Kidney capillary endothelial cell (primary cell): ENCODE data around the gene TMEM203.
A peak's percentile ranks its signal among the peaks of the same experiment; 100 is the strongest.
"Not testable (repeated sequence)": the region's sequence is repeated elsewhere in the genome, so short reads cannot be mapped to it uniquely, and the experiment has no call there.

Experiments used
- DNase-seq: peaks from one replicate; pipeline ENCODE4 v3.0.0-alpha.2; 2018; ENCODE audit warnings: low spot score

The TMEM203 gene, protein sequence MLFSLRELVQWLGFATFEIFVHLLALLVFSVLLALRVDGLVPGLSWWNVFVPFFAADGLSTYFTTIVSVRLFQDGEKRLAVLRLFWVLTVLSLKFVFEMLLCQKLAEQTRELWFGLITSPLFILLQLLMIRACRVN

DNA sequence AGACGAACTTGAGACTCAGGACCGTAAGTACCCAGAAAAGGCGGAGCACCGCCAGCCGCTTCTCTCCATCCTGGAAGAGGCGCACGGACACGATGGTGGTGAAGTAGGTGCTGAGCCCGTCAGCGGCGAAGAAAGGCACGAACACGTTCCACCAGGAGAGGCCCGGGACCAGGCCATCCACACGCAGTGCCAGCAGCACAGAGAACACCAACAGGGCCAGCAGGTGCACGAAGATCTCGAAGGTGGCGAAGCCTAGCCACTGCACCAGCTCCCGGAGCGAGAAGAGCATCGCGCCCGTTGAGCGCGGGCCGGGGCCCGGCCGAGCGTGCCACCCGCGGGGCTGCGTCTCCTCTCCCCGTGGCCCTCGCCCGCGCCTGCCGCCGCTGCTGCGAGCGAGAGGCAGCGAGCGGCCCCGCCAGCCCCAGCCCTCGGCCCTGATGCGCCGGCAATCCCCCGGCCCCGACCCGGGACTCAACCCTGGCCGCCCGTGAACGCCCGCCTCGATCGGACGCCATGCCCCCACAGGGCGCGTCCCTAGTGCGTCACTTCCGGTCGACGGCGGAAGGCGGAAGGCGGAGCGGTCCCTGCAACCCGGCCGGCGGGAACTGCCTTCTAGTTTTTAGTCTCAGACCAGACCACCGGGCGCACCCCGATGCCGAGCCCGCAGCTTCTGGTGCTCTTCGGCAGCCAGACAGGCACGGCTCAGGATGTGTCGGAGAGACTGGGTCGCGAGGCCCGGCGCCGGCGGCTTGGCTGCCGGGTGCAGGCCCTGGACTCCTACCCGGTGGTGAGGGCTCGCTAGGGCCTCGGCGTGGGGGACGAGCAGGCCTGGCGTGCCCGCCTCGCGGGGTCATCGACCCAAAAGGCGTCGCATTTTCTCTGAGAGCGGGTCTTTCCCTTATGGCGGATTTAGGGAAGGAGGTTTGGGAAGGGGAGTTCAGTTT, at the start of gene TMEM203, which contains the start of gene NDOR1:
TSS of gene TMEM203 (minus strand) at position 523 of the 944 bp plus-strand sequence. CDS start at position 289, 234 bp downstream.
TSS of gene NDOR1 (plus strand) at position 575 of the 944 bp plus-strand sequence. CDS start at position 653, 78 bp downstream.
- DNase-seq, result peak; percentile 63

DNA sequence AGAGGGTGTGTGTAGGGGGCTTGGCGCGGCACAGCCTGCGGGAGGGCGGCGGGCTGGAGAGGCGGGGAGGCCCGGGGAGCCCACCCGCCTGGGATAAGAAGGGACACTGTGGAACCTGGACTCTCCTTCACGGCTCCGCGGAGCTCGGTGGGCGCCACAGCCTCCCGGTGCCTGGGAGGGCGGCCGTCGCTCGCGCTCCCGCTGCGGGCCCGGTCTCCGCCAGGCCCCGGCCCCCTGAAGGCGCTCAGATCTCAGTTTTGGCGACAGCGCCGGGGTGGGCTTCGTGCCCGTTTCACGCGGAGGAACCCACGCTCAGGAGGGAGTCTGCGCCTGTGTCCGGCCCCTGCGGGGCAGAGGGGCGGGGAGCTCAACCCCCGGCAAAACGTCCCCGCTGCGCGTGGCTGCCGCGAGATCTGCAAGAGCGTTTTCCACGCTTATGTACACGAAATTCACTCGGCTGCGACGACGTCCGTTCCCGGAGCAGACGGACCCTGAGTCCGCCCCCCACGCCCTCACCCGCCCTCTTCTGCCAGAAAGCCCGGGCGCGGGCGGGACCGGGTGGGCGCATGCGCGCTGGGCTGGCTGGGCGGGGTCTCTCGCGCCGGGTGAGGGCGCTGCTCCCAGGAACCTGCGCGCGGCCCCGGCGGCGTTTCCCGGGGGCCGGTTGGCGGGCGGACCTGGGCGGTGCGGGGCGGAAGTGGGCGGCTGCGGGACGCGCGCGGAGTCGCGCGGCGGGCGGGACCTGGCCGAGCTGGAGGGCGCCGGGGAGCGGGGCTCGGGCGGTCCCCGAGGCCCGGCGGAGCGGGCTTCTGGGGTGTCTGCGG, 49.4 kb upstream of the TMEM203 start, which contains the start of gene NELFB:
TSS of gene NELFB (plus strand) at position 704 of the 824 bp plus-strand sequence.
- peak; percentile 80 for DNase-seq

DNA sequence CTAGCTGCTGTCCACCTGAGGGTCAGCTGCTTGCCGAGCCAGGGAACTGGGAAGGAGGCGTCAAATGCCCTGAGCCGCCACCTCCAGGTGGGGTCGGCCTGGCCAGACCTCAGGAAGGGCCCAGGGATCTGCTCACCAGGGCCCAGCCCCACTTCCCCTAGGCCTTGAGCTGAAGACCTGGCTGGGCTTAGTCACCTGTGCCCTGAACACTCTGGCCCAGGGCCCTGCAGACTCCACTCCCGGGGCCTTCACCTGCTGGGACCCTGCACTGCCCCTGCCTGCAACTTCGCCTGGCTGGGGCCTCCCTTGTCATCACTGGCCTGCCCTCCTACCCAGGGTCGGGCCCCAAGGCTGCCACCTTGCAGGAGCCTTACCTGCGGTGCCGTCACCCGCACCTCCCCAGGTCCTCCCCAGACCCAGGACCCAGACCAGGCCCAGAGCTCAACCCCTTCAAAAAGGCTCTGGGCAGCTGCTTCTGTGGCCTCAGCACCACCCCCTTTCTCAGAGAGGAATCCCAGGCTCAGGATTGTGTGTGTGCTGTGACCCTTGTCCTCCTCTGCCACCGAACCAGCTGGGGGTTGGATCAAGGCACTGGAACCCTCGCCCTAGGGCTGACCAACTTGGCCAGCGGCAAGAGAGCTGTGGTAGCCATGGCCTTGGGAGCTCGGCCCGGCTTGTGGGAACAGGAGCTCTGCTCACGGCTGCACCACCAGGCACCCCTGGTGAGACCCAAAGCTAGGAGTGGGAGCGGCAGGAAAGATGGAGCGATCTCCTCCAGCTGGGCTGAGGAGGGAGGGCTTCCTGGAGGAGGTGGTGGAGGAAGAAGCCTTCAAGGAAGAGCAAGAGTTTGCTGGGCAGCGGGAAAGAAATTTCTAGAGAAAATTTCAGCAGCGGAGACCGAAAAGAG, 48.5 kb upstream of the TMEM203 start:
- no peak for DNase-seq

GRCh38 chr9:137252555-137253506, 47.4 kb upstream of the TMEM203 start:
- DNase-seq, result no peak

DNA sequence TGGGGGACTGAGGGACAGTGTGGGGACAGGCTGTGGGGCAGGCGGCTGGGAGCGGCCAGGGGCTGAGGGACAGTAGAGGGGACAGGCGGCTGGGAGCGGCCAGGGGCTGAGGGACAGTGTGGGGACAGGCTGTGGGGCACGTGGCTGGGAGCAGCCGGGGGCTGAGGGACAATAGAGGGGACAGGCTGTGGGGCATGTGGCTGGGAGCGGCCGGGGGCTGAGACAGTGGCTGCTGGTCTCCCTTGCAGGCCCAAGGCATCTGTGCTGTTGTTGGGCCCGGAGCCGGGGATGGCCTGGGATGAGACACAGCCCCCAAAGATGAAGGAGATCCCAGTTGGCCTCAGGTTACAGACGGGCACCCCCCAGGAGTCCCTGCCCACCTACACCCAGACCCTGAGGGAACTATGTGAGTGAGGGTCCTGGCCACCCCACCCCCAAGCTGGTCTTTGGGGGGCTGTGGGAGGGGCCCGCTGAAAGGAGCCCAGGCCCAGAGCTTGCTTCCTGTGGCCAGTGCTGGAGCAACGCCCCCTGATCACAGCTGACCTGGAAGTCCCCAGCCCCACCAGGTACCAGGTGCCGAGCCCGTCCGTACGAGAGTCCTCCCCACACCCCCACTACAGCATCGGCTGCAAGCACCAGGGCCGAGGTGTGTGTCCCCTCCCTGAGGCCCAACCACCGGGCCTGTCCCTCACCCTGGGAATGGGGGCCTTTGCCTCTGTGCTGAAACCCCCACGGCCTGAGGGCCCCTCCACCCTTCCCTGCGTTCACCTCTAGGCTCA, 46.2 kb upstream of the TMEM203 start:
- no peak for DNase-seq

GRCh38 chr9:137251194-137251461, 45.7 kb upstream of the TMEM203 start, which contains the start of gene STPG3:
Gene STPG3 (plus strand): TSS chr9:137251286. CDS start chr9:137251287, 1 bp downstream.
- DNase-seq, result no peak

DNA sequence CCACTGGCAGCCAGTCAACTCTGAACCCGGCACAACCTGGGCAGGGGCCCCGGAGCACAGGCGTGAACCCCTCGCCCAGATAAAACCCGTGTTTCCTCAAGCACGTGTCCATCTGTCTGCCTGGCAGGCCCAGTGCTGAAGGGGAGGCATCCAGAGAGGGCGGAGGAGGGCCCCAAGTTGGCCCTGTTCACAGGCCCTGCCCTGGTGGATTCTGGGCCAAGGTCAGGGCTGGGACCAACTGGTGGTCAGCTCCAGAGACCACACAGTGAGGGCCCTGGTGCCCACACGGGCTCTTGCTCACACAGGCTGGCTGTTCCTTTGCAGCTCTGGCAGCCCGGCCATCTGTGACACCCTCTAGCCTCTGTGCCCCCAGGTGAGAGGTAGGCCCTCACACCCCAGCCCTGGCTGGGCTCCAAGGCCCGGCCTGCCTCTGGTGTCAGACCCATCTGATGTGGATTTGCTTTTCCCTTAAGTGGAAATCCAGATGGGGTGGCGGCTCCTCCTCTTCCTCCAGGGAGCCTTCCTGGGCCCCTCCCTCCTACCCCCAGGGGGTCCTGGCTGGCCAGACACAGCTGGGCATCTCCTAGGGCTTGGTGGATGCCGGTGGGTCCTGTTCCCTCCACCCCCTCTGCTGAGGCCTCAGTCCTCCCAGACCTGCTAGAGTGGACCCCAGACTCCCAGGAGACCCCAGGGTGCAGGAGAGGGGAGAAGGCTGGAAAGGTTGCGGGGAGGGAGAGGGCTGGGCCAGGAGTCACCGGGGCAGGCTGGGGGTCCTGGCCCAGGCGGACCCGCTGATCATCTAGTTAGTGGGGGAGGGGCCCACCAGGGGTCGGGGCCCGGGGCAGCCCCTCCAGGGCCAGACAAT, 45.1 kb upstream of the TMEM203 start:
- DNase-seq, result no peak

DNA sequence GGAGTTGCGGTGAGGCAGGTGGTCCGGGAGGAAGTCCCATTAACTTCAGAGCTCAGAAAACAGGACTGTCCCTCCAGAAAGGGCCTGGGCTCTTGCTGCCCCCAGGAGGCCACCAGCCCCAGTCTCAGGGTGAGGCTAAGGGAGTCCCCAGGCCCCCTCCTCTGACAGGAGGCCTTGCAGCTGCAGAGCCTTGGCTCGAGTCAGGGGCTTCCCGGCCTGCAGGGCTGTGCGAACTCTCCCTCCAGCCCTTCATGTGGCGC, 42.4 kb upstream of the TMEM203 start:
- DNase-seq, result no peak

- no peak for DNase-seq
Measured at GRCh38 chr9:137247135-137247915, 41.9 kb upstream of the TMEM203 start.

GRCh38 chr9:137245450-137246421, 40.3 kb upstream of the TMEM203 start:
- no peak for DNase-seq

DNA sequence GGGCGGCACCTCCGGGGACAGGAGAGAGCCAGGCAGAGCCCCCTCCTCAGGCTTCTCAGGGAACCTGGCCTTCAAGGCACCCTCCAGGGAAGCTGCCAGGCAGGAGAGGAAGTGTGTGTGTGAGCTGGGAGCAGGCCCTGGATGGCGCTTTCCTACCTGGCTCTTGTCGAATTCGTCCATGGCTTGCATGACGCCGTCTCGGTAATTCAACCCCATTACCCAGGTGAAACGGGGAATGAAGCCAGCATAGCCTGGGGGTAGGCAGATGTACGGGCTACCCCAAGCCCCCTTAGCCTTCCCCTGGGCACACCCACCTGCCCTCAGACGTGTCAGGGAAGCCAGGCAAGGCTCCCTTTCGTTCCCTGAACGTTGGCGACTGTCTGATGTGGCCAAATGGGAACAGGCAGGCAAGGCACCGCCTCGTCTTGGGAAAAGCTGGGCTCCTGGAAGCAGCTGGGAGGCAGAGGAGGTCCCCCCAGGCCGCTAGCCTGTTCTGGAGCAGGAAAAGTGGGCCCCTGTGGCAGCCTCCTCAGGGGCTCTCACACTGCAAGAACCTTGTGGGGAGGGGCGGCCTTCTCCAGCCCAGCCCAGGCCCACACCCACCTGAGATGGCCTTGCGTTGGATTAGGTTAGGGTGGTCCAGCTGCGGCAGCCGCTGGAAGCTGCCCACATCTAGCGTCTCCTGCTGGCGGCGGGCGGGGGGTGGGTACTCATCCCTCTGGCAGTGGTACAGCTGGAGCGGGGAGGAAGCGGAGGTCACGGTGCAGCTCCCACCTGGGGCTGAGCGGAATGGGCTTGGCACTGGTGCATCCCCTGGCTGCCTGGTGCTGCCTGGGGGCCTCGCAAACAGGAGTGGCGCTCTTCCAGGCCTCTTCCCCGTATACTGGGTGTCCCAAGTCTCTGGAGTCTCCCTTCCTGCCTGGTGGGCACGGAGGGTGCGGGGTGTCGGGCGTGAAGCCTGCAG, 39.3 kb upstream of the TMEM203 start:
- DNase-seq, result no peak

GRCh38 chr9:137243626-137244485, 38.4 kb upstream of the TMEM203 start:
- no peak for DNase-seq

DNA sequence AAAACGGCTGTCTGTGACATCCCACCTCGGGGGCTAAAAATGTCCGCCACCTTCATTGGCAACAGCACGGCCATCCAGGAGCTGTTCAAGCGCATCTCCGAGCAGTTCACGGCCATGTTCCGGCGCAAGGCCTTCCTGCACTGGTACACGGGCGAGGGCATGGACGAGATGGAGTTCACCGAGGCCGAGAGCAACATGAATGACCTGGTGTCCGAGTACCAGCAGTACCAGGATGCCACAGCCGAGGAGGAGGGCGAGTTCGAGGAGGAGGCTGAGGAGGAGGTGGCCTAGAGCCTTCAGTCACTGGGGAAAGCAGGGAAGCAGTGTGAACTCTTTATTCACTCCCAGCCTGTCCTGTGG, 37.8 kb upstream of the TMEM203 start:
- DNase-seq, result not testable (repeated sequence)
